MCF 10A (cell line): ENCODE measurements around the gene MIF4GD. TPM values are rescaled to one million over a fixed set of nuclear protein-coding genes. Genes with fewer than 3 reads are reported as not detected.
A peak's percentile ranks its signal among the peaks of the same experiment; 100 is the strongest.

Experiments
- BruUV-seq: library from RNA; stranded (reverse); fragments of 400-500 nt; replicated peaks from 2 replicates; lab custom pipeline; 2021; lab: Mats Ljungman, UMichigan
- CTCF ChIA-PET: fragments of 300-600 bp; sonication (Branson Sonifier 250); formaldehyde crosslinking; extraction: SDS; loops from one replicate; lab custom pipeline; 2021; ENCODE audit warnings: antibody characterized with exemption, inconsistent platforms; lab: Yijun Ruan, JAX
- POLR2A ChIA-PET: fragments of 300-600, 350-650 bp; sonication (Branson Sonifier 250); formaldehyde crosslinking; extraction: SDS; loops from one replicate; lab custom pipeline; 2020; ENCODE audit warnings: antibody characterized with exemption, inconsistent platforms; lab: Yijun Ruan, JAX
- DNase-seq: peaks from one replicate; pipeline ENCODE4 v3.0.0-alpha.2; 2018; ENCODE audit not compliant: unreplicated experiment
- H3K27ac Mint-ChIP-seq: one replicate; pipeline ENCODE4 v1.8.0; 2022; ENCODE audit warnings: mild to moderate bottlenecking, low read depth, mixed read lengths; ENCODE audit not compliant: unreplicated experiment
- H3K27me3 Mint-ChIP-seq: one replicate; pipeline ENCODE4 v1.8.0; 2022; ENCODE audit warnings: mixed read lengths; ENCODE audit not compliant: insufficient read depth, unreplicated experiment
- H3K36me3 Mint-ChIP-seq: one replicate; pipeline ENCODE4 v1.8.0; 2022; ENCODE audit warnings: mild to moderate bottlenecking, moderate library complexity, mixed read lengths; ENCODE audit not compliant: insufficient read depth, unreplicated experiment
- H3K4me1 Mint-ChIP-seq: one replicate; pipeline ENCODE4 v1.8.0; 2022; ENCODE audit warnings: mixed read lengths; ENCODE audit not compliant: insufficient read depth, unreplicated experiment
- H3K4me3 Mint-ChIP-seq: one replicate; pipeline ENCODE4 v1.8.0; 2022; ENCODE audit warnings: mild to moderate bottlenecking, moderate library complexity, mixed read lengths; ENCODE audit not compliant: unreplicated experiment
- H3K9me3 Mint-ChIP-seq: one replicate; pipeline ENCODE4 v1.8.0; 2022; ENCODE audit warnings: mixed read lengths; ENCODE audit not compliant: unreplicated experiment
- intact Hi-C: fragments of 100-400 bp; cut with micrococcal nuclease; formaldehyde crosslinking; loops from 2 replicates; pipeline ENCODE4 v1.14.1; 2022
- total RNA-seq: library from RNA; stranded (reverse); gene quantifications from 2 replicates; pipeline ENCODE4 v1.2.3, GENCODE V29; 2022
- TF ChIP-seq, protein P1 (sequence below): fragments of 200-600 bp; IDR thresholded peaks from one replicate; pipeline ENCODE4 v1.8.0; 2022; ENCODE audit warnings: antibody characterized with exemption, mild to moderate bottlenecking; ENCODE audit not compliant: unreplicated experiment

MIF4GD gene
- total RNA-seq, 1 experiment from 2014 or later: 23.3 TPM

DNA sequence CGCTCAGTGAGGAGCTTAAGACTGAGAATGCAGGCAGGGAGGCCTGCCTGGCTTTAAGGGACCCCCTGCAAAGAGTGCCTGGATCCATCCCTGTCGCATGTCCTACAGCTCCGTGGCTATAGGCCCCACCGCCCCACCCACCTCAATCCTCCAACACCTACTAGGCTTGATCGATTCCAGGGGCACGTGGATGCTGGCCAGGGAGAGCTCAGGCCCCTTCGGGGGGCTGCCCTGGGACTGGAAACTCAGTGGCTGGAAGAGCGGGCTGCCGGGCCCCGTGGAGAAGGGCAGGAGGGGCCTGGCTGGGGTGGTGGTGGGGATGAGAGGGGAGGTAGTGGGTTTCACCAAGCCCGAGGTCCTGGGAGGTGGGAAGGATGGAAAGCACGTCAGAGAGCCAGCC lies 31.8 kb downstream of the MIF4GD start:
- Mint-ChIP-seq H3K4me1 (peaks cover 5% of the 10 kb centered on the region), H3K4me3 (no peak overlapping the region), H3K27me3 (no peaks in the 10 kb centered on the region), H3K27ac (peak overlapping the region; percentile 24), H3K9me3 (no peaks in the 10 kb centered on the region), H3K36me3 (peaks cover 53% of the 10 kb centered on the region)
- ChIA-PET POLR2A (interaction anchor here (0.5 to 2.8 kb wide), 6 partner anchors 8 to 179 kb away, joined by 3 to 7 read pairs (median 4); partner anchors contain the start of genes GGA3, MIF4GD, MRPS7 and NUP85), CTCF (interaction anchor here (0.6 to 1.8 kb wide), 13 partner anchors 8 to 608 kb away, joined by 3 to 11 read pairs (median 5); partner anchors contain the start of gene MIF4GD)
- intact Hi-C loops: no loop called here
- no peak for DNase-seq
- BruUV-seq: no TSS peak
- TF ChIP-seq, protein P1, sequence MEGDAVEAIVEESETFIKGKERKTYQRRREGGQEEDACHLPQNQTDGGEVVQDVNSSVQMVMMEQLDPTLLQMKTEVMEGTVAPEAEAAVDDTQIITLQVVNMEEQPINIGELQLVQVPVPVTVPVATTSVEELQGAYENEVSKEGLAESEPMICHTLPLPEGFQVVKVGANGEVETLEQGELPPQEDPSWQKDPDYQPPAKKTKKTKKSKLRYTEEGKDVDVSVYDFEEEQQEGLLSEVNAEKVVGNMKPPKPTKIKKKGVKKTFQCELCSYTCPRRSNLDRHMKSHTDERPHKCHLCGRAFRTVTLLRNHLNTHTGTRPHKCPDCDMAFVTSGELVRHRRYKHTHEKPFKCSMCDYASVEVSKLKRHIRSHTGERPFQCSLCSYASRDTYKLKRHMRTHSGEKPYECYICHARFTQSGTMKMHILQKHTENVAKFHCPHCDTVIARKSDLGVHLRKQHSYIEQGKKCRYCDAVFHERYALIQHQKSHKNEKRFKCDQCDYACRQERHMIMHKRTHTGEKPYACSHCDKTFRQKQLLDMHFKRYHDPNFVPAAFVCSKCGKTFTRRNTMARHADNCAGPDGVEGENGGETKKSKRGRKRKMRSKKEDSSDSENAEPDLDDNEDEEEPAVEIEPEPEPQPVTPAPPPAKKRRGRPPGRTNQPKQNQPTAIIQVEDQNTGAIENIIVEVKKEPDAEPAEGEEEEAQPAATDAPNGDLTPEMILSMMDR: no peak

DNA sequence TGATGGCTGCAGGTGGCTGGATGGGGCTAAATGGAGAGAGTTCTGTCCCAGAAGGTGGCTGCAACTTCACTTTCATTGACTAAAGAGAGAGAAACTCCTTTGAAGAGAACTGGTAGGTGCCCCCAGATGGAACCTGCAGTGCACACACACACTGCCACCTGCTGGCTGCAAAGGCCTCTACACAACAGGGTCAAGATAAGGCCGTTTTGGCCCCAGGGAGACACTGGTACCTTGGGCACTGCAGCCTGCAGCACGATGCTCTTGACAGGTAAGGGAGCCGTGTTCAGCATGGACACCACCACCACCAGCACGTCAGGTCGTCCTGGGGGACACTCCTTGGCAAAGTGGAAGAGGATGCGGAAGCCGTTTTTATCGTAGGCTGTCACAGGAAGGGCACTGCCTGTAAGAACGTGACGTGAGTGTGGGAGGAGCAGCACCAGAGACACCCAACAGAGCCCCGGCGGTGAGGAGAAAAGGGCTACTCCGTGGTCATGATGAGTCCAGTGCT lies 32.3 kb downstream of the MIF4GD start:
- CTCF ChIA-PET: interaction anchor here (0.6 to 1.6 kb wide), 15 partner anchors 8 to 276 kb away, joined by 3 to 11 read pairs (median 4); partner anchors contain the start of gene MIF4GD
- POLR2A ChIA-PET: interaction anchor here (0.5 to 2.8 kb wide), 3 partner anchors 23 to 160 kb away, joined by 3 to 7 read pairs (median 3); partner anchors contain the start of genes GGA3 and MRPS7
- Mint-ChIP-seq H3K36me3 (peaks cover 54% of the 10 kb centered on the region), H3K4me3 (no peak overlapping the region), H3K27me3 (no peaks in the 10 kb centered on the region), H3K9me3 (no peaks in the 10 kb centered on the region), H3K4me1 (peaks cover 5% of the 10 kb centered on the region), H3K27ac (peak overlapping the region; percentile 24)
- BruUV-seq: no TSS peak
- intact Hi-C loops: loop anchor here (1.0 kb wide), 1 partner anchor 124 kb away; no protein-coding TSS in a partner anchor
- peak; percentile 70 for DNase-seq
- TF ChIP-seq, protein P1: peak; percentile 85

DNA sequence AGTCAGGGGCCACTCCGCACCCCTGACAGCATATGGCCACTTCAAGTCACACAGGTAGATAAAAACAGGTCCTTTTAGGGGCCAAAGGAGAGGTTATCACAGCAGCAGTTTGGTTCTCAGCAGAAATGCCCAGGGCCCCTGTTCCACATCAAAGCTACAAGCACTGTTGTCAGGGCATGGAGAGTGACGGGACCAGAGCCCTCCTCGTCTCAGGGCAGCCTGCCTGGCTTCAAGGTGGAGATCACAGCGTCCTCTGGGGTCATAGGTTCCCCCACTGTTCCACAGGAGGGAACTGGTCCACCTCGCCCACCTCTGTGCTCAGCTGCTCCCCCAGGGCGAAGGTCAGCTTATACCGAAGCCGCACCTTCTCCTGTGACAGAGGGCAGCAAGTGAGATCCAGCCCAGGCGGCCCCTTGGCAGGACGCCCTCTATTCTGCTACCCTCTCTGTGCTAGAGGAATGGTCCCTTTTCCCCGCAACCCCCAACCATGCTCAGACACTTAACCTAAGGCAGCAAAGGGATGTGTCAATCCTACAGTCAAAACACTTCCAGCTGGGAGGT lies 32.9 kb downstream of the MIF4GD start:
- TF ChIP-seq, protein P1: no peak
- Mint-ChIP-seq H3K27ac (no peak overlapping the region), H3K4me1 (peaks cover 5% of the 10 kb centered on the region), H3K4me3 (no peak overlapping the region), H3K9me3 (no peaks in the 10 kb centered on the region), H3K36me3 (peaks cover 59% of the 10 kb centered on the region), H3K27me3 (no peaks in the 10 kb centered on the region)
- BruUV-seq: no TSS peak
- intact Hi-C loops: loop anchor here (1.0 kb wide), 1 partner anchor 124 kb away; no protein-coding TSS in a partner anchor
- no peak for DNase-seq
- ChIA-PET CTCF (interaction anchor here (0.6 to 1.6 kb wide), 12 partner anchors 8 to 454 kb away, joined by 3 to 8 read pairs (median 4); no protein-coding TSS in a partner anchor), POLR2A (interaction anchor here (0.9 to 2.8 kb wide), 2 partner anchors 24 to 124 kb away, joined by 3 to 7 read pairs; partner anchors contain the start of genes GGA3 and MRPS7)
